GM12878 (cell line): ENCODE data around the gene JDP2. TPM values are rescaled to one million over a fixed set of nuclear protein-coding genes. Genes with fewer than 3 reads are reported as not detected.

Experiments
- ATAC-seq: fragments of 200-7000 bp; cut with Tn5 transposase; 3 replicates; pipeline ENCODE4 v1.9.1; 2020; ENCODE audit warnings: mild to moderate bottlenecking, moderate library complexity
- BruUV-seq: library from RNA; stranded (reverse); fragments of 400-500 nt; replicated peaks from 2 replicates; lab custom pipeline; 2021; lab: Mats Ljungman, UMichigan
- CTCF ChIA-PET: fragments of 300-600 bp; sonication (Branson Sonifier 250); formaldehyde crosslinking; extraction: SDS; loops from one replicate; lab custom pipeline; 2021; ENCODE audit warnings: inconsistent platforms; lab: Yijun Ruan, JAX
- POLR2A ChIA-PET: fragments of 350-600 bp; formaldehyde crosslinking; extraction: SDS; loops from one replicate; lab custom pipeline; 2021; ENCODE audit warnings: inconsistent platforms; lab: Charles Lee
- RAD21 ChIA-PET: fragments of 300-600 bp; sonication (Branson Sonifier 250); formaldehyde crosslinking; loops from one replicate; lab custom pipeline; 2023; ENCODE audit warnings: antibody characterized with exemption; ENCODE audit not compliant: unreplicated experiment; lab: Charles Lee
- SMC1A ChIA-PET: fragments of 300-600 bp; sonication (Branson Sonifier 250); formaldehyde crosslinking; loops from one replicate; lab custom pipeline; 2023; ENCODE audit not compliant: unreplicated experiment, uncharacterized antibody; lab: Charles Lee
- DNase-seq: peaks from one replicate; pipeline ENCODE4 v3.0.0-alpha.2; 2011; ENCODE audit warnings: low read depth, low spot score
- FAIRE-seq: peaks from 3 replicates; lab custom pipeline; 2011; peaks lifted over from hg19 to GRCh38; lab: Jason Lieb, UNC
- H2AFZ ChIP-seq: 2 replicates; pipeline ENCODE4 v1.6.0; 2011; ENCODE audit warnings: low read depth, low read length, control low read depth; ENCODE audit not compliant: control insufficient read depth
- H3K27ac ChIP-seq: 2 replicates; pipeline ENCODE4 v1.5.1; 2011; ENCODE audit warnings: control low read depth; ENCODE audit not compliant: control insufficient read depth, insufficient read depth
- H3K27me3 ChIP-seq, 2 experiments: replicated peaks in 1 of 2; 2 replicates each; pipeline versions ENCODE4 v1.6.0 to v1.6.1; 2011; ENCODE audit warnings: low read length in 1 of 2; ENCODE audit not compliant: control insufficient read depth in 2 of 2, insufficient read depth in 2 of 2
- H3K36me3 ChIP-seq, 2 experiments: 2 replicates each; pipeline ENCODE4 v1.5.1; 2011; ENCODE audit warnings: low read length in 1 of 2; ENCODE audit not compliant: control insufficient read depth in 2 of 2, insufficient read depth in 2 of 2
- H3K4me1 ChIP-seq: 2 replicates; pipeline ENCODE4 v1.6.1; 2011; ENCODE audit warnings: mild to moderate bottlenecking, low read length, moderate library complexity, mixed read lengths; ENCODE audit not compliant: control insufficient read depth, insufficient read depth
- H3K4me2 ChIP-seq: 2 replicates; pipeline ENCODE4 v1.6.0; 2011; ENCODE audit warnings: control low read depth; ENCODE audit not compliant: control insufficient read depth, insufficient read depth
- H3K4me3 ChIP-seq: fragments of 200-600 bp; sonication (generic); 2 replicates; pipeline ENCODE4 v1.5.1; 2016
- H3K79me2 ChIP-seq: 2 replicates; pipeline ENCODE4 v1.6.0; 2011; ENCODE audit warnings: low read length; ENCODE audit not compliant: control insufficient read depth, insufficient read depth
- H3K9ac ChIP-seq: 2 replicates; pipeline ENCODE4 v1.8.0; 2011; ENCODE audit warnings: low read length, control low read depth, mixed read lengths; ENCODE audit not compliant: control insufficient read depth, insufficient read depth
- H3K9me3 ChIP-seq: replicated peaks from 3 replicates; pipeline ENCODE4 v1.5.1; 2011; ENCODE audit warnings: mild to moderate bottlenecking, low read length; ENCODE audit not compliant: control insufficient read depth, insufficient read depth
- H4K20me1 ChIP-seq: 2 replicates; pipeline ENCODE4 v1.6.0; 2011; ENCODE audit not compliant: control insufficient read depth, insufficient read depth
- BHLHE40 ChIP-seq, 2 experiments: fragments of 450-650 bp in 1 of 2; IDR thresholded peaks; 2 replicates each; pipeline ENCODE4 v1.6.1; 2011 to 2017; ENCODE audit warnings: low read depth in 2 of 2, borderline replicate concordance in 1 of 2, improper control_type of control experiment in 1 of 2, low read length in 1 of 2, mild to moderate bottlenecking in 1 of 2
- CREM ChIP-seq: IDR thresholded peaks from 2 replicates; pipeline ENCODE4 v1.6.1; 2014; ENCODE audit warnings: antibody characterized with exemption, low read depth
- EGR1 ChIP-seq, 2 experiments: IDR thresholded peaks; 1 replicate in 1 of 2; 2 replicates in 1 of 2; pipeline ENCODE4 v1.6.1; 2011 to 2012; ENCODE audit warnings: low read depth in 2 of 2, low read length in 2 of 2, borderline replicate concordance in 1 of 2, mild to moderate bottlenecking in 1 of 2, moderate library complexity in 1 of 2
- IKZF2 ChIP-seq, 2 experiments: fragments of 450-650 bp; IDR thresholded peaks; 2 replicates each; pipeline ENCODE4 v1.6.1; 2017; ENCODE audit warnings: mild to moderate bottlenecking in 2 of 2, moderate library complexity in 2 of 2
- IRF5 ChIP-seq: fragments of 450-650 bp; IDR thresholded peaks from 2 replicates; pipeline ENCODE4 v1.6.1; 2017; ENCODE audit warnings: borderline replicate concordance
- MEF2B ChIP-seq: fragments of 450-650 bp; IDR thresholded peaks from 2 replicates; pipeline ENCODE4 v1.6.1; 2018; ENCODE audit warnings: mild to moderate bottlenecking, moderate library complexity; ENCODE audit not compliant: partially characterized antibody, poor library complexity, severe bottlenecking
- MLLT1 ChIP-seq: fragments of 450-650 bp; IDR thresholded peaks from 2 replicates; pipeline ENCODE4 v1.6.1; 2016; ENCODE audit warnings: mild to moderate bottlenecking
- RELB ChIP-seq: fragments of 450-650 bp; IDR thresholded peaks from 2 replicates; pipeline ENCODE4 v1.6.1; 2017; ENCODE audit warnings: low read depth, mild to moderate bottlenecking, moderate library complexity
- RUNX3 ChIP-seq: IDR thresholded peaks from 2 replicates; pipeline ENCODE4 v1.6.1; 2012; ENCODE audit warnings: low read length, inconsistent platforms
- WGBS: methylation state at CpG from one replicate; pipeline ENCODE4 v1.1.6; 2016; ENCODE audit warnings: low lambda C conversion rate; ENCODE audit not compliant: insufficient replicate concordance, insufficient coverage; ENCODE audit errors: missing lambda C conversion rate; 5-methylcytosine and 5-hydroxymethylcytosine counted together
- in situ Hi-C: fragments of 300-500 bp; cut with MboI; formaldehyde crosslinking; loops from 9 replicates; pipeline ENCODE4 v1.14.3; 2018; ENCODE audit warnings: mixed read lengths
- intact Hi-C: fragments of 100-400 bp; cut with micrococcal nuclease; formaldehyde crosslinking; loops from one replicate; pipeline ENCODE4 v1.14.2; 2022; ENCODE audit not compliant: unreplicated experiment
- polyA plus RNA-seq, 11 experiments: library from polyadenylated mRNA; depleted of rRNA in 4 of 11; unstranded in 6 of 11; stranded (reverse) in 5 of 11; fragments of >200 nt; fragmentation: Nextera tagmentation in 4 of 11; fragmentation: Illumina TruSeq in 1 of 11; extraction: Ambion mirVana in 4 of 11; extraction: Trizol in 1 of 11; gene quantifications; 1 replicate in 1 of 11; 2 replicates in 10 of 11; pipeline versions ENCODE4 v1.2.1 to v1.2.3, GENCODE V29; 2011 to 2016; ENCODE audit warnings: inconsistent platforms in 2 of 11, missing spikeins in 2 of 11, low read depth in 1 of 11
- total RNA-seq, 4 experiments: library from RNA; depleted of rRNA in 3 of 4; stranded (reverse); fragments of >200 nt in 3 of 4; fragmentation: Illumina TruSeq in 1 of 4; extraction: Trizol in 1 of 4; gene quantifications; 2 replicates each; pipeline versions ENCODE4 v1.2.1 to v1.2.3, GENCODE V29; 2013 to 2021

JDP2 gene
- total and polyA plus RNA-seq, 10 of the 15 experiments (the other 5 are each of a cell fraction or from before 2014, with no cell fraction given), result 0.71 to 21.3 (median 11.2) TPM

- no peak for ATAC-seq
- H3K27ac ChIP-seq, result no peak overlapping the region
- WGBS, result 90% methylated on average over 16 of the region's 16 CpGs
- H3K36me3 ChIP-seq, result peaks cover 0 to 32% of the 10 kb centered on the region in 2 experiments
- H3K4me3 ChIP-seq, result no peak overlapping the region
- no peak for FAIRE-seq
- no peak overlapping the region for H2AFZ ChIP-seq
- no peaks in the 10 kb centered on the region for H3K27me3 ChIP-seq
- no peaks in the 10 kb centered on the region for H3K9me3 ChIP-seq
- peaks cover 6% of the 10 kb centered on the region for H3K79me2 ChIP-seq
- intact Hi-C loops (no loop called here), in situ Hi-C loops (no loop called here)
- TF ChIP-seq MEF2B, result no peak
- TF ChIP-seq IRF5, result no peak
- no peak overlapping the region for H3K9ac ChIP-seq
- ChIA-PET RAD21 (interaction anchor here (1.1 kb wide), 1 partner anchor 80 kb away, joined by 3 read pairs; no protein-coding TSS in a partner anchor), SMC1A (interaction anchor here (0.7 to 2.8 kb wide), 4 partner anchors 9 to 123 kb away, joined by 3 to 22 read pairs (median 5); no protein-coding TSS in a partner anchor), POLR2A (no interaction called here), CTCF (interaction anchor here (1.5 to 3.4 kb wide), 4 partner anchors 50 to 129 kb away, joined by 3 to 25 read pairs (median 14); no protein-coding TSS in a partner anchor)
- BruUV-seq, result no TSS peak
- no peak for DNase-seq
- H4K20me1 ChIP-seq, result no peaks in the 10 kb centered on the region
- H3K4me2 ChIP-seq, result no peak overlapping the region
- peaks cover 51% of the 10 kb centered on the region for H3K4me1 ChIP-seq
These were observed 10.8 kb downstream of the JDP2 start for GRCh38 chr14:75438486-75439080.

- Histone ChIP-seq H3K79me2 (peaks cover 3% of the 10 kb centered on the region), H3K4me1 (peaks cover 48% of the 10 kb centered on the region), H3K4me3 (peak overlapping the region; percentile 32; the same call in 1 of the 2 replicates), H3K36me3 (peaks cover 0 to 42% of the 10 kb centered on the region in 2 experiments), H3K4me2 (peak overlapping the region; percentile 39), H3K27ac (peak overlapping the region; percentile 24; the same call in 1 of the 2 replicates), H3K27me3 (no peaks in the 10 kb centered on the region), H3K9me3 (no peaks in the 10 kb centered on the region), H3K9ac (no peak overlapping the region), H2AFZ (no peak overlapping the region), H4K20me1 (no peaks in the 10 kb centered on the region)
- RAD21 ChIA-PET, result interaction anchor here (0.7 to 2.2 kb wide), 7 partner anchors 14 to 131 kb away, joined by 3 to 15 read pairs (median 4); no protein-coding TSS in a partner anchor
- ATAC-seq, result peak; percentile 85
- in situ Hi-C loops, result no loop called here
- CTCF ChIA-PET, result interaction anchor here (0.8 to 3.4 kb wide), 14 partner anchors 10 to 308 kb away, joined by 3 to 25 read pairs (median 4); no protein-coding TSS in a partner anchor
- BruUV-seq, result no TSS peak
- WGBS, result 19% methylated on average over 13 of the region's 13 CpGs
- POLR2A ChIA-PET, result interaction anchor here (1.0 to 1.1 kb wide), 2 partner anchors 10 to 221 kb away, joined by 3 read pairs; partner anchors contain the start of genes ERG28 and TTLL5
- intact Hi-C loops, result no loop called here
- no peak for DNase-seq
- no peak for FAIRE-seq
- SMC1A ChIA-PET, result interaction anchor here (0.5 to 3.7 kb wide), 16 partner anchors 9 to 136 kb away, joined by 3 to 22 read pairs (median 4); no protein-coding TSS in a partner anchor
- peak; percentile 31; the same call in 1 of the 2 replicates for TF ChIP-seq RELB
- peak in 1 of 2 experiments; percentile 41; a peak in 1 of 4 replicates for TF ChIP-seq BHLHE40 (IDR thresholded peaks at IDR 0.05; ENCODE audit: borderline replicate concordance in 1 of 2, low read depth in 2 of 2, low read length in 1 of 2)
- TF ChIP-seq RUNX3, result peak; percentile 46
- TF ChIP-seq EGR1 (IDR thresholded peaks at IDR 0.05; ENCODE audit: borderline replicate concordance in 1 of 2, low read depth in 2 of 2, low read length in 2 of 2), result 0 out of 3 replicates have a peak, but pooled peaks of 1 of the 2 experiments have one; percentile 19
- peak in 1 of 2 experiments; percentile 11; a peak in 1 of 4 replicates for TF ChIP-seq IKZF2 (IDR thresholded peaks at IDR 0.05)
- TF ChIP-seq MLLT1, result peak; percentile 20; the same call in 1 of the 2 replicates
- TF ChIP-seq CREM, result 0 out of 2 replicates have a peak, but pooled peaks have one; percentile 16
These were observed 12.2 kb downstream of the JDP2 start for GRCh38 chr14:75439989-75440388.
